ENCODE results near the gene GALNT2. TPM values are rescaled to one million over a fixed set of nuclear protein-coding genes. Genes with fewer than 3 reads are reported as not detected.

The GALNT2 gene
- total RNA-seq, 1 experiment from 2014 or later = 47.0 TPM

GRCh38 chr1:230070321-230071208 lies 3.5 kb downstream of the GALNT2 start:
- no peak for DNase-seq (ENCODE audit: extremely low read depth, low read depth)

- DNase-seq (ENCODE audit: extremely low read depth, low read depth) = no peak
Measured at GRCh38 chr1:230071316-230071715, 4.3 kb downstream of the GALNT2 start.

- DNase-seq (ENCODE audit: extremely low read depth, low read depth) = no peak
Measured at GRCh38 chr1:230072296-230072695, 5.3 kb downstream of the GALNT2 start.

GRCh38 chr1:230072866-230073265 lies 5.8 kb downstream of the GALNT2 start:
- DNase-seq (ENCODE audit: extremely low read depth, low read depth) = no peak

GRCh38 chr1:230073371-230074035 lies 6.5 kb downstream of the GALNT2 start:
- peak; percentile 64 for DNase-seq (ENCODE audit: extremely low read depth, low read depth)

- DNase-seq (ENCODE audit: extremely low read depth, low read depth) = no peak
Measured at GRCh38 chr1:230074270-230074669, 7.2 kb downstream of the GALNT2 start.

GRCh38 chr1:230074762-230075161 lies 7.7 kb downstream of the GALNT2 start:
- DNase-seq (ENCODE audit: extremely low read depth, low read depth) = no peak

GRCh38 chr1:230076121-230076520 lies 9.1 kb downstream of the GALNT2 start:
- DNase-seq (ENCODE audit: extremely low read depth, low read depth) = no peak

- DNase-seq (ENCODE audit: extremely low read depth, low read depth) = no peak
Measured at GRCh38 chr1:230077011-230077410, 10.0 kb downstream of the GALNT2 start.

- DNase-seq (ENCODE audit: extremely low read depth, low read depth) = peak; percentile 56
Measured at GRCh38 chr1:230077436-230078213, 10.6 kb downstream of the GALNT2 start.

- no peak for DNase-seq (ENCODE audit: extremely low read depth, low read depth)
Measured at GRCh38 chr1:230079199-230080024, 12.4 kb downstream of the GALNT2 start.

- no peak for DNase-seq (ENCODE audit: extremely low read depth, low read depth)
Measured at GRCh38 chr1:230080822-230081221, 13.8 kb downstream of the GALNT2 start.

- no peak for DNase-seq (ENCODE audit: extremely low read depth, low read depth)
Measured at GRCh38 chr1:230081751-230082150, 14.7 kb downstream of the GALNT2 start.

GRCh38 chr1:230082211-230082610 lies 15.2 kb downstream of the GALNT2 start:
- no peak for DNase-seq (ENCODE audit: extremely low read depth, low read depth)

- no peak for DNase-seq (ENCODE audit: extremely low read depth, low read depth)
Measured at GRCh38 chr1:230083053-230083452, 16.0 kb downstream of the GALNT2 start.

GRCh38 chr1:230083746-230084407 lies 16.8 kb downstream of the GALNT2 start:
- DNase-seq (ENCODE audit: extremely low read depth, low read depth) = no peak

GRCh38 chr1:230084408-230085177 lies 17.6 kb downstream of the GALNT2 start:
- DNase-seq (ENCODE audit: extremely low read depth, low read depth) = peak; percentile 73

GRCh38 chr1:230085178-230085515 lies 18.1 kb downstream of the GALNT2 start:
- no peak for DNase-seq (ENCODE audit: extremely low read depth, low read depth)

GRCh38 chr1:230086151-230086550 lies 19.1 kb downstream of the GALNT2 start:
- no peak for DNase-seq (ENCODE audit: extremely low read depth, low read depth)
